ENCODE results near the gene POLR2B. TPM values are rescaled to one million over a fixed set of nuclear protein-coding genes. Genes with fewer than 3 reads are reported as not detected.

POLR2B gene
- total and polyA plus RNA-seq, 2 of the 8 experiments (the other 6 are each of a cell fraction or from before 2014, with no cell fraction given), result 59.3 to 115 TPM

DNA sequence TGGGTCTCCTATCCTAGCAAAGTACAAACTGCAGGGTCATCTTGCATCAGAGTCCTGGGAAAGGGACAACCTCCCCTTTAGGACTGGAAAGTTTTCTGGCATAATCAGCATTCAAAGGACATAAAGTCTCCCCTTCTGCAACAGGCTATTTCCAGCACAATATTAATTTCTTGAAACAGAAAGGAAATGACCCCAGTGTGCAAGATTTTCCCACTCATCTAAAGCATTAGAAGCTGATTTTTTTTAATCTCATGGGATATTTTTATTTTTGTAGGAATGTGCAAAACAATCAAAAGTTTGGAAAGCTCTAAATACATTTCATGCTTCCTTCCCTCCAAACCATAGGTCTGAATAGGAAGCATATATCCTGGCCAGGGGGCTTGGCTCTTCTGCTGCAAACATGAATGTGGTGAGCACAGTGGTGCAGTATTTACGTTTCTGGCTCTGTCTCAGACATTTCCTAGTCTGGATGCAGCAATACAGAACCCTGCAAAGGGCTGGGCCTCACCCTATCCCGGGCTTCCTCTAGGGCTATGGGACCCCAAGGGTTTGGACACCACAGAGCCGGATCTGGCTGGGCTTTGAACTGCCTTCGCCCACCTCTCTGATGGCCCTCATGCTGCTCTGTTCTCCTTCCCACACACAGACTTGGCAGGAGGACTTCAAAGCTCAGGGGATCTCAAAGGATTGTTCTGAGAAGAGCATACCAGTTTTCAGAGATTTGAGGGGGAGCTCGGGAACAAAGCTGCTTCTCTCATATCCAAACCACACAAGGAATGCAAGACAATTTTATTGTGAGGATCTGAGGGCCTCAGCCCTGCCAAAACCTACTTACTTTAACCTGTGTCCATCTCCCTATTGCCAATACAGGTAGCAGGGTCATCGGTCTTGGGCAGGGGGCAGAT is 64.9 kb downstream of the POLR2B start:
- Histone ChIP-seq H3K14ac (ENCODE audit: insufficient read length) (no peak overlapping the region), H3K79me1 (ENCODE audit: low read depth, low read length) (no peaks in the 10 kb centered on the region), H3K27me3 (replicated peaks in 1 of 4; ENCODE audit: control insufficient read depth in 3 of 4, extremely low read depth in 1 of 4, insufficient read depth in 3 of 4, low read length in 3 of 4) (no peaks in the 10 kb centered on the region), H3K9me3 (ENCODE audit: insufficient read depth in 2 of 2, low read depth in 1 of 2, low read length in 1 of 2) (no peaks in the 10 kb centered on the region), H2AK5ac (ENCODE audit: low read depth, low read length) (no peak overlapping the region), H4K91ac (replicated peaks; ENCODE audit: insufficient read length, low read length) (no peak overlapping the region), H3K4me3 (ENCODE audit: extremely low read depth in 1 of 4, insufficient read depth in 2 of 4, low read depth in 3 of 4, low read length in 4 of 4) (no peak overlapping the region), H3K4ac (replicated peaks; ENCODE audit: insufficient read length, low read depth, low read length) (no peak overlapping the region), H3K27ac (ENCODE audit: low read depth, low read length) (no peak overlapping the region), H3K9ac (replicated peaks in 1 of 4; ENCODE audit: extremely low read depth in 1 of 4, low read depth in 3 of 4, low read length in 3 of 4) (no peak overlapping the region), H3K23me2 (ENCODE audit: low read depth, low read length) (no peaks in the 10 kb centered on the region), H3K79me2 (ENCODE audit: control insufficient read depth in 1 of 2, insufficient read depth in 2 of 2, low read length in 2 of 2) (no peaks in the 10 kb centered on the region), H4K20me1 (replicated peaks in 1 of 2; ENCODE audit: control insufficient read depth in 1 of 2, insufficient read depth in 2 of 2, low read length in 2 of 2) (no peaks in the 10 kb centered on the region), H2BK5ac (ENCODE audit: low read depth, low read length) (no peak overlapping the region), H4K8ac (ENCODE audit: extremely low read depth, insufficient read depth, low read length) (no peak overlapping the region), H2AFZ (ENCODE audit: low read length) (0 out of 2 replicates have a peak overlapping the region, but pooled peaks have one; percentile 13), H2BK12ac (ENCODE audit: low read depth, low read length) (no peak overlapping the region), H3K4me1 (replicated peaks in 1 of 4; ENCODE audit: control insufficient read depth in 3 of 4, insufficient read depth in 4 of 4, low read length in 3 of 4) (no peaks in the 10 kb centered on the region), H3K23ac (ENCODE audit: insufficient read length) (no peak overlapping the region), H3K18ac (ENCODE audit: extremely low read depth, low read length) (no peak overlapping the region), H3K36me3 (ENCODE audit: control insufficient read depth in 2 of 4, insufficient read depth in 4 of 4, low read length in 3 of 4) (no peaks in the 10 kb centered on the region), H3K4me2 (ENCODE audit: insufficient read depth in 1 of 2, low read depth in 2 of 2, low read length in 2 of 2) (no peak overlapping the region), H2BK20ac (ENCODE audit: low read length) (no peak overlapping the region), H3K56ac (replicated peaks; ENCODE audit: insufficient read length, low read depth, low read length) (no peak overlapping the region), H2BK120ac (replicated peaks; ENCODE audit: low read depth, low read length) (no peak overlapping the region), H4K5ac (ENCODE audit: insufficient read length, low read depth, low read length) (no peak overlapping the region), H2BK15ac (ENCODE audit: low read length) (no peak overlapping the region)
- DNase-seq (ENCODE audit: low read depth in 1 of 2, low spot score in 2 of 2) (no peak), FAIRE-seq (no peak)
- CTCF ChIA-PET (ENCODE audit: partially characterized antibody), result interaction anchor here (0.5 to 0.7 kb wide), 2 partner anchors 30 to 120 kb away, joined by 3 read pairs; no protein-coding TSS in a partner anchor
- TF ChIP-seq MAFK (IDR thresholded peaks at IDR 0.05; ENCODE audit: low read depth, low read length) (no peak), SIN3A (conservative IDR thresholded peaks at IDR 0.05 in 1 of 2, IDR thresholded peaks at IDR 0.05 in 1 of 2; ENCODE audit: low read depth in 1 of 2, low read length in 2 of 2) (no peak), TBP (IDR thresholded peaks at IDR 0.05; ENCODE audit: low read depth, low read length) (no peak), EGR1 (IDR thresholded peaks at IDR 0.05; ENCODE audit: borderline replicate concordance, low read depth, low read length) (no peak), CBX5 (IDR thresholded peaks at IDR 0.05; ENCODE audit: low read depth, low read length) (no peak), ASH2L (IDR thresholded peaks at IDR 0.05; ENCODE audit: low read length) (no peak), BRCA1 (IDR thresholded peaks at IDR 0.05; ENCODE audit: low read depth, low read length) (no peak), POLR2AphosphoS5 (IDR thresholded peaks at IDR 0.05; ENCODE audit: low read depth, low read length) (no peak), GTF2F1 (IDR thresholded peaks at IDR 0.05; ENCODE audit: borderline replicate concordance, low read depth, low read length) (no peak), CTBP2 (IDR thresholded peaks at IDR 0.05; ENCODE audit: borderline replicate concordance, insufficient read depth, insufficient read length, low read length) (no peak), RBBP5 (IDR thresholded peaks at IDR 0.05; ENCODE audit: borderline replicate concordance, low read depth, low read length) (no peak), SUZ12 (IDR thresholded peaks at IDR 0.05; ENCODE audit: low read length) (no peak)
- POLR2A ChIA-PET (ENCODE audit: partially characterized antibody), result interaction anchor here (1.2 kb wide), 1 partner anchor 9 kb away, joined by 4 read pairs; no protein-coding TSS in a partner anchor
- 82% methylated on average over 6 of the region's 6 CpGs; no CpG with 5 or more reads in 1 of the 2 experiments for WGBS, 2 experiments (ENCODE audit: extremely low coverage in 1 of 2, insufficient coverage in 1 of 2, insufficient read length in 1 of 2, insufficient replicate concordance in 2 of 2, low coverage in 1 of 2, low lambda C conversion rate in 2 of 2, missing lambda C conversion rate in 1 of 2)
